Esophagus muscularis mucosa (tissue), 3 donors: ENCODE measurements around the gene TRAF2.

ENCODE experiments used
- POLR2AphosphoS5 ChIP-seq, 2 donors: sonication (generic); formaldehyde crosslinking; IDR thresholded peaks; one replicate each; pipeline ENCODE4 v1.6.1; 2017; ENCODE audit warnings: antibody characterized with exemption in 2 of 2
- TF ChIP-seq, protein P1 (sequence below), 3 experiments: fragments of 200-600 bp in 2 of 3; fragments of 450-650 bp in 1 of 3; sonication (generic) in 2 of 3; IDR thresholded peaks; one replicate each; pipeline ENCODE4 v1.5.1; 2017 to 2019; ENCODE audit warnings: antibody characterized with exemption in 3 of 3, mild to moderate bottlenecking in 2 of 3, moderate library complexity in 1 of 3

DNA sequence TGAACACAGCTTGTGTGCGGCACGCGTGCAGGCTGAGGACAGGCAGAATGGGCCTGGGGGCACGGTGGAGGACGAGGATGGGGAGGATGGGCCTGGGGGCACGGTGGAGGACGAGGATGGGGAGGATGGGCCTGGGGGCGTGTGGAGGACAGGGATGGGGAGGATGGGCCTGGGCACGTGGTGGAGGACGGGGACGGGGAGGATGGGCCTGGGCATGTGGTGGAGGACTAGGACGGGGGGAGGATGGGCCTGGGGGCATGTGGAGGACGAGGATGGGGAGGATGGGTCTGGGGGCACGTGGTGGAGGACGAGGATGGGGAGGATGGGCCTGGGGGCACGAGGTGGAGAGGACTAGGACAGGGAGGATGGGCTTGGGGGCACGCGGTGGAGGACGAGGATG, 36.2 kb downstream of the TRAF2 start:
- TF ChIP-seq POLR2AphosphoS5 (IDR thresholded peaks at IDR 0.05) = no peak
- TF ChIP-seq, protein P1, sequence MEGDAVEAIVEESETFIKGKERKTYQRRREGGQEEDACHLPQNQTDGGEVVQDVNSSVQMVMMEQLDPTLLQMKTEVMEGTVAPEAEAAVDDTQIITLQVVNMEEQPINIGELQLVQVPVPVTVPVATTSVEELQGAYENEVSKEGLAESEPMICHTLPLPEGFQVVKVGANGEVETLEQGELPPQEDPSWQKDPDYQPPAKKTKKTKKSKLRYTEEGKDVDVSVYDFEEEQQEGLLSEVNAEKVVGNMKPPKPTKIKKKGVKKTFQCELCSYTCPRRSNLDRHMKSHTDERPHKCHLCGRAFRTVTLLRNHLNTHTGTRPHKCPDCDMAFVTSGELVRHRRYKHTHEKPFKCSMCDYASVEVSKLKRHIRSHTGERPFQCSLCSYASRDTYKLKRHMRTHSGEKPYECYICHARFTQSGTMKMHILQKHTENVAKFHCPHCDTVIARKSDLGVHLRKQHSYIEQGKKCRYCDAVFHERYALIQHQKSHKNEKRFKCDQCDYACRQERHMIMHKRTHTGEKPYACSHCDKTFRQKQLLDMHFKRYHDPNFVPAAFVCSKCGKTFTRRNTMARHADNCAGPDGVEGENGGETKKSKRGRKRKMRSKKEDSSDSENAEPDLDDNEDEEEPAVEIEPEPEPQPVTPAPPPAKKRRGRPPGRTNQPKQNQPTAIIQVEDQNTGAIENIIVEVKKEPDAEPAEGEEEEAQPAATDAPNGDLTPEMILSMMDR (IDR thresholded peaks at IDR 0.05) = no peak
